ENCODE data around the gene NXT1. TPM values are rescaled to one million over a fixed set of nuclear protein-coding genes. Genes with fewer than 3 reads are reported as not detected.
A peak's percentile ranks its signal among the peaks of the same experiment; 100 is the strongest.
"Not testable (repeated sequence)": the region's sequence is repeated elsewhere in the genome, so short reads cannot be mapped to it uniquely, and the experiment has no call there.

The NXT1 gene
- polyA plus RNA-seq (ENCODE audit: insufficient read length in 4 of 4), result 10 to 100 TPM; 17.1 to 23.8 (median 22.0) TPM

DNA sequence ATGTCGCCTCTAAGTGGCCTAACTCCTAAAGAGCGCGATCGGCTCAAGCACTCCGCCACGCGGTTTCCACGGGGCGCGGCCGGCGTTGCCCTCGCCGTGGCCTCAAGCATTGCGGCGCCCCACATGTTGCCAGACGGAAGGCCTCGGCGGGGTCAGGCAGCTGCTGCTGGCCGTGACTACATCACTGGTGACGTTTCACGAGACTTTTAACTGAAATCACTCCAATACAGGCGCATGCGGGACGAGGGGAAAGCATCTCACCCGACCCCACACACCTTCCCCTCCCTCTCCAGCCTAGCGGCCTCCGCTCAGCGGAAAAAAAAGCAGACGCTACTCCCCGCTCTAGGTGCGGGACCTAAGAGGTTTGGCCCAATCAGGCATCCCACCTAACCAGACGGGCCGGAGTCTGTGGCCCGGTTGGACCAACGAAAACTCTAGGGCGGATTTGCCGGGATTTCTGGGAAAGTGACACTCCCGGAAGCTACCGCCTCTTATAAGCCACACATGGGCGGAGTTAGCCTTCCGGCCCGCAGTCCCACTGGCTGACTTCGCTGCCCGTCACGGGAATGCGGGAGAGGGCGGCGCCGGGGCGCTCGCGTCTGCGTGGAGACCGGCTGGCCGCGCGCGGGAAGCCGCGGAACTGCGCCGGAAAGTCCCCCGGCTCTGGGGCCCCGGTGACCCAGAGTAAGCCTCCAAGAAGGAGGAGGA lies at the start of gene NXT1:
Gene NXT1, plus strand, starts transcription at position 596 of the 708 bp plus-strand sequence. CDS start 3,251 bp downstream, outside the sequence.
- peak; percentile 95 to 98 (median 96) for DNase-seq (ENCODE audit: low read depth in 4 of 4, low spot score in 3 of 4)

GRCh38 chr20:23301436-23302050 lies 49.0 kb upstream of the NXT1 start:
- DNase-seq (ENCODE audit: low read depth in 4 of 4, low spot score in 3 of 4), result no peak

DNA sequence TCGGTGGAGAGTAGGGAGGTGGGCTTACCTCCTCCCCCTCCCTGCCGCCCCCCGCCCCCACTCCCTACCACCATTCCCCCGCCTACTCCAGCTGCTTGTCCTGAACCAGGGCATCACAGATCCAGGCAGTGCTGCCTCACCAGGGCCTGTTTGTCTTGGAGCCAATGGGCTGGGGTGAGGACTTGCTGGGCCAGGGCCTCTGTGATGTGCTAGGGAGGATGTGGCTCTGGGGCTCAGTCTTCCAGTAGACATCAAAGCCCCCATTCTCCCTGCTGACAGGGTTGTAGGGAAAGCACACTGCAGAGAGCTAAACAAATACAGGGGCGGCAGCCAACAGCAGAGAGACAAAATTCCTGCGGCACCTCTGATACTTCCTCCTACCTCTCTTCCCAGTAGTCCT lies 48.2 kb upstream of the NXT1 start:
- no peak for DNase-seq (ENCODE audit: low read depth in 4 of 4, low spot score in 3 of 4)

- DNase-seq (ENCODE audit: low read depth in 4 of 4, low spot score in 3 of 4), result no peak
Observed at GRCh38 chr20:23302801-23303200, 47.8 kb upstream of the NXT1 start.

GRCh38 chr20:23303325-23304102 lies 47.1 kb upstream of the NXT1 start:
- no peak for DNase-seq (ENCODE audit: low read depth in 4 of 4, low spot score in 3 of 4)

DNA sequence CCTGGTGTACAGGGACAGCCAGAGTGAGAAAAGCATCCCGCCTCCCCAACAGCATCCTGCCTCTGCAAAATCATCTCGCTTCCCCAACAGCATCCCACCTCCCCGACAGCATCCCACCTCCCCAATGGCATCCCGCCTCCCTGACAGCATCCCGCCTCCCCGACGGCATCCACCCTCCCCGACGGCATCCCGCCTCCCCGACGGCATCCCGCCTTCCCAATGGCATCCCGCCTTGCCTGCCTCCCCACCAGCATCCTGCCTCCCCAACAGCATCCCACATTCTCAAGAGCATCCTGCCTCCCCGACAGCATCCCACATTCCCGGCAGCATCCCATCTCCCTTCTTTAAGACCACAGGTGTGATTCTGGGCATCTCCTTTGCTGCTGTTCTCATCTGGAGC lies 46.0 kb upstream of the NXT1 start:
- DNase-seq (ENCODE audit: low read depth in 4 of 4, low spot score in 3 of 4), result no peak

GRCh38 chr20:23305098-23305497 lies 45.5 kb upstream of the NXT1 start:
- no peak for DNase-seq (ENCODE audit: low read depth in 4 of 4, low spot score in 3 of 4)

DNA sequence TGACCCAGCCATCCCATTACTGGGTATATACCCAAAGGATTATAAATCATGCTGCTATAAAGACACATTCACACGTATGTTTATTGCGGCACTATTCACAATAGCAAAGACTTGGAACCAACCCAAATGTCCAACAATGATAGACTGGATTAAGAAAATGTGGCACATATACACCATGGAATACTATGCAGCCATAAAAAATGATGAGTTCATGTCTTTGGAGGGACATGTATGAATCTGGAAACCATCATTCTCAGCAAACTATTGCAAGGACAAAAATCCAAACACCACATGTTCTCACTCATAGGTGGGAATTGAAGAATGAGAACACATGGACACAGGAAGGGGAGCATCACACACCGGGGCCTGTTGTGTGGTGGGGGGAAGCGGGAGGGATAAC lies 43.2 kb upstream of the NXT1 start:
- not testable (repeated sequence) for DNase-seq (ENCODE audit: low read depth in 4 of 4, low spot score in 3 of 4)

- no peak for DNase-seq (ENCODE audit: low read depth in 4 of 4, low spot score in 3 of 4)
Observed at GRCh38 chr20:23308024-23308423, 42.6 kb upstream of the NXT1 start.

DNA sequence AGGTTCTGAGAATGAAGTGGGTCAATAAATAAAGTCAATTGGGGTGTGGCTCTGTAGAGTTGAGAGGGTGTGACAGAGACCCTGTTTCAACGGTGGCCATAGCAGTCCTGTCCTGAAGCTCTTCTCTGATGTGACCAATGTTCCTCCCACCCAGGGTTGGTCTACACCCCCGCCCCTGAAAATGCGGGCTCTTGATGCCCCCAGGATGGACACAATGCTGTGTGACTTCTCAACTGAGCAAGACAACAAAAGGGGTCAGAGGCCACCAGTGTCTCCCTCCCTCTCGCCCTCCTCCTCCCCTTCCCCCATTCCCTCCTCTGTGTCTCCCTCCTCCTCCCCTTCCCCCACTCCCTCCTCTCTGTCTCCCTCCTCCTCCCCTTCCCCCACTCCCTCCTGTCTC lies 41.7 kb upstream of the NXT1 start:
- DNase-seq (ENCODE audit: low read depth in 4 of 4, low spot score in 3 of 4), result no peak

DNA sequence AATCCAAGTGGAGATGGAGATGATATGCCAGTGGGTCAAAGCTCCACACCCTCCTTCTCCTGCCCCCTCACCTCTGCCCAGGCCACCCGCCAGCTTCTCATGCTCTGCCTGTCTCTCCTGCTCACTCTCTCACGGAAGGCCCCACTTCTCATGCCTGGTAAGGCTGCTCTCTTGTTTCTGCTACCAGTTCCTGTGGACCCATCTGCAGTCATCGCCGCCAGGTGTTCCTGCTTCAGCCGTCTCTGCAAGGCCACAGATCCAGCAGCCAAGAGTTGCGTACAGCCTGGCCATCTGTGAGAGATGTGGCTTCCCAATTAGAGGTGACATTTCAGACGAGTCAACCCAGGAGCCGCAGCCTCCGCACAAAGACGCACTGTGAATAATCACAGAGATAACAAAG lies 40.8 kb upstream of the NXT1 start:
- DNase-seq (ENCODE audit: low read depth in 4 of 4, low spot score in 3 of 4), result no peak

- DNase-seq (ENCODE audit: low read depth in 4 of 4, low spot score in 3 of 4), result no peak
Observed at GRCh38 chr20:23311947-23312506, 38.6 kb upstream of the NXT1 start.

DNA sequence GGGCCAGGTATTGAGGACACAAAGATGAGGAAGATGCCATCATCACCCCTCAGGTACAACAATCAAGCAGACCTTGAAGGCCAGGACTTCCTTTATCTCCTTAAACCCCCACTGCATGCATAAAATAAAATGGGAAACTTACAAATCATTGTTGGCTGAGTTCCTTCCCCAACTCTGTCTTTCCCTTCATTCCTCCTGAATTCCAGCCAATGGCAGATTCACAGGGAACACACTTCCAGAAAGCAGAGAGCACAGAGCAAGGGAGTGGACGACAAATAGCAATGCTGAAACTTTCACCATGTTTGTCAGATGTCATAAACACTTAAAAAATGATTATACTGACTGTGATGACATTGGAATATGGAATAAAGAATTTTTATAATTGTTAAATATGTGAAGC lies 37.3 kb upstream of the NXT1 start:
- no peak for DNase-seq (ENCODE audit: low read depth in 4 of 4, low spot score in 3 of 4)

- DNase-seq (ENCODE audit: low read depth in 4 of 4, low spot score in 3 of 4), result no peak
Observed at GRCh38 chr20:23314699-23315098, 35.9 kb upstream of the NXT1 start.

DNA sequence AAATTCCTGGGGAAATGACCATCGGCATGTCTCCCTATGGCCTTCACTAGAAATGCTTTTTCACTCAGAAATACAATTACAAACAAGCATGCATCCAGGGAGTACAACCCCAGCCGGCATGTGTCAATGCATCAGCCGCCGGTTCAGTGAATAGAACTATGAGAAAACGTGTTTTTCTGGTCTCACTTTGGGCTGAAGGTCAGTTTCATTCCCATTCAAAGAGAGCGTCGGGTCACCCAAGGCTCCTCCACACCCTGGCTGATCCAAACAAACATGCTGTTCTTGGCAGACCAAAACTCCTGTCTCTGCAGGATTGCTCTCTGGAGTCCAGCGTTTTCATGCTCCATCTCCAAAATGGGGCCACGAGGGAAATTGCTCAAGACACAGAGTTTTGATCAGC lies 35.5 kb upstream of the NXT1 start:
- no peak for DNase-seq (ENCODE audit: low read depth in 4 of 4, low spot score in 3 of 4)

GRCh38 chr20:23316626-23317025 lies 34.0 kb upstream of the NXT1 start:
- DNase-seq (ENCODE audit: low read depth in 4 of 4, low spot score in 3 of 4), result no peak

DNA sequence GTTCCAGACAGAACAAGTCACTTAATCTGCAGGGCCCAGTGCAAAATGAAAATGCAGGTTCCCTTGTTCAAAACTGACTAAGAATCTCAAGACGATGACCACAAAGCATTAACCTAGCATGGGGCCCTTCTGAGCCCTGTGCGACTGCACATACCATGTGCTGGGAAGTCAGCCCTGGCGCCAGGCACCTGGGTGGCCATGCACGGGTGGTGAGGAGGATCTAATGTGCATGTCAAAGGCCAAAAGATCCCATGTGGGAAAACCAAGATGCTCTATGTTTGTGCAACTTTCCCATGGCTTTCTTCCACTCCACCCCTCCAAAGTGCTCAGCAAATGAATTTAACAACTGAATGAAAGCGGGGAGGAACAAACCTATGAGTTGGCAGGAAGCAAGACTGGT lies 33.5 kb upstream of the NXT1 start:
- DNase-seq (ENCODE audit: low read depth in 4 of 4, low spot score in 3 of 4), result no peak

DNA sequence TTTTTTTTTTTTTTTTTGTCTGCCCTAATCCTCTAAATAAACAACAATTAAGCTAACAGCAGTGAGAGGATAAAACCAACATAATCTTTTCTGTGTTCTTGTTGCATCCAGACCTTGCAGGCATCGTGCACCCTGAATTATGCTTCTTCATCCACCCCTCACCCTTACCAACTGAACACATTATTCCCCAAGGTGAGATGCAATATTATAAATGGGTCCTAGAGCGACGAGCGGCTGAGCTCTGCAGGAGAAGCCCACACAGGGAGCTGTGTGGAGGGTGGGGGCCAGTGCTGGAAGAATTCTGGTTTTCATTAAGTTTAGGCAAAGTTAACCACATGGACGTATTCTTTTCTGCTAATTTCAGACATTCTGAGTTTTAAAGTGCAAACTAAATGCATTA lies 32.2 kb upstream of the NXT1 start:
- no peak for DNase-seq (ENCODE audit: low read depth in 4 of 4, low spot score in 3 of 4)

DNA sequence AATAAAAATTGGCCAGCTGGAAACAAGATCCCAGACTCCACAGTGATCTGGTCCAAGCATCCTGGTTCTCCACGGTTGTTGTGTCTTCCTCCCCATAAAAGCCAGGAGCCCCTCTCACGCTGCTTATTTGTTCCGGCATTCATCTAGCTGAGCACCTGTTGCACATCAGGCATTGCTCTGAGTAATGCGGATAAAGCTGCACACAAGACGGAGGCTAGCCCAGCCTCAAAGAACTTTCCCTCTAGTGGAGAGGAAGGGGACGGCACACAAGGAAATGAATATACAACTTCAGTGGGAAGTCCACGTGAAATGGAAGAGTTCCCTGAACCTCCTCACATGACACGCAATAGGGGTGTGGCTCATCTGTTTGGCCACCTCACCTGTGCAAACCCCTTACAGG lies 30.3 kb upstream of the NXT1 start:
- DNase-seq (ENCODE audit: low read depth in 4 of 4, low spot score in 3 of 4), result no peak

DNA sequence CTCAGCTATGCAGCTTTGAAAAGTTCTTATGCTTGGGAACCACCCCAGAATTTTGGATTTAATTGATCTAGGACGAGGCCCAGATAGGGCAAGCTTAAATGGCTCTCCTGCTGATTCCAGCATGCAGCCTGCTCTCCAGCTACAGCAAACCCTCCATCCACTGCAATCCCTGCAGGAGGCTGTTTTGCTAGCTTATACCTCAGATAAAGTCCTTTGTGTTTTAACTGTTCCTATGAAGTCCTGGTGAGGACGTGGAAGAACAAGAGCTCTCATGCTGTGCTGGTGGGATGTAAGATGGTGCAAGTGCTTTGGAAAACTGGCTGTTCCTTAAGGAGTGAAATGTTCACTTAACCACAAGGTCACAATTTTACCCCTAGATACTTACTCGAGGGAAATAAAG lies 25.5 kb upstream of the NXT1 start:
- DNase-seq (ENCODE audit: low read depth in 4 of 4, low spot score in 3 of 4), result no peak

DNA sequence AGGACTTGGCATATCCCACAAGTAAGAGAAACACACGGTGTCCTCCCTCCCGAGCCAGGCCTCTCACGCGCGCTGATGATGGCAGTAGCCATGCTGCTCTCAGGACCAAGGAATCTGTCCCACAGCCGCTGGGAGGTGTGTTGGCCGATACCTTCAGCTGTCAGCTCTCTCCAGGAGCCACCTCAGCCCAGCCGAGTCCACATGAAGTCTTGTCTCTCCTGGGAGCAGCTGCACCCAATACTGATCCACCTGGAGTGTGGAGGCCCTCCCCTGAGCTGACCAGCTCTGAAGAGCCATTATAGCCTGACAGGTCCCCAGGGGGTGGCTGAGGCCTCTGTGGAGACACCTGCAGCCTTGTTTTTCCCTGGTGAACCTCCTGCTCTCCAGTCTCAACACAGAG lies 23.8 kb upstream of the NXT1 start:
- DNase-seq (ENCODE audit: low read depth in 4 of 4, low spot score in 3 of 4), result no peak
